BLaER1 (cell line): ENCODE data around the gene ARFGAP3.
A peak's percentile ranks its signal among the peaks of the same experiment; 100 is the strongest.

Experiments used
- H3K27ac ChIP-seq: shearing (Covaris generic); formaldehyde crosslinking; 2 replicates; pipeline ENCODE4 v1.8.1; 2022
- H3K27me3 ChIP-seq: shearing (Covaris generic); formaldehyde crosslinking; 2 replicates; pipeline ENCODE4 v1.8.1; 2022
- H3K36me3 ChIP-seq: shearing (Covaris generic); formaldehyde crosslinking; 2 replicates; pipeline ENCODE4 v1.8.1; 2022
- H3K4me1 ChIP-seq: shearing (Covaris generic); formaldehyde crosslinking; 2 replicates; pipeline ENCODE4 v1.8.1; 2022
- H3K4me2 ChIP-seq: shearing (Covaris generic); formaldehyde crosslinking; 2 replicates; pipeline ENCODE4 v1.8.1; 2022
- H3K4me3 ChIP-seq: shearing (Covaris generic); formaldehyde crosslinking; 2 replicates; pipeline ENCODE4 v1.8.1; 2022
- H3K9ac ChIP-seq: shearing (Covaris generic); formaldehyde crosslinking; 2 replicates; pipeline ENCODE4 v1.8.1; 2022
- H3K9me3 ChIP-seq: shearing (Covaris generic); formaldehyde crosslinking; 2 replicates; pipeline ENCODE4 v1.8.1; 2022
- H4K20me1 ChIP-seq: shearing (Covaris generic); formaldehyde crosslinking; 2 replicates; pipeline ENCODE4 v1.8.1; 2022
- Cebpa-rat ChIP-seq: shearing (Covaris generic); IDR thresholded peaks from 2 replicates; pipeline ENCODE4 v1.8.1; 2022

ARFGAP3 gene

DNA sequence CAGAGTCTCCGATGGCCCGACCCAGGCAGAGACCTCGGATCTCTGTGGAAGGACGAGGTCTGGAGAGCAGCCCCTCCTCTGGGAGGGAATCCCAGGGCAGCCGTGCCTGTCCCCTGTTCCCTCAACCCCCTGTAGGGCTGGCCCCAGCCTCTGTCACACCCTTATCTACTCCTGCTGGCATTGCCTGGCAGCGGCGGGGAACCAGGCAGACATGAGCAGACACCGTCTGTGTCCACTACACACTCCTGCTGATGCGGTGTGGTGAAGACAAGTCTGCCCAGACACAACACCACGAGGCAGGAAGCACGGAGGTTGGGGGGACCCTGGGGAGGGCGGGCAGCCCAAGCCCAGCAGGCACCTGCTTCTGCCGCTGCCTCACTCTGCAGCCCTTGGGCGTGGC lies 83.9 kb downstream of the ARFGAP3 start:
- Histone ChIP-seq H3K27ac (peak overlapping the region; percentile 67), H3K4me3 (no peak overlapping the region), H3K9me3 (no peaks in the 10 kb centered on the region), H3K4me2 (peak overlapping the region; percentile 85), H3K36me3 (no peaks in the 10 kb centered on the region), H3K9ac (peak overlapping the region; percentile 41; the same call in 1 of the 2 replicates), H3K4me1 (peaks cover 45% of the 10 kb centered on the region), H4K20me1 (no peaks in the 10 kb centered on the region), H3K27me3 (no peaks in the 10 kb centered on the region)
- no peak for TF ChIP-seq Cebpa-rat

GRCh38 chr22:42772647-42773046 lies 84.4 kb downstream of the ARFGAP3 start:
- H3K4me2 ChIP-seq, result peak overlapping the region; percentile 85
- H3K9ac ChIP-seq, result peak overlapping the region; percentile 41; the same call in 1 of the 2 replicates

GRCh38 chr22:42770941-42771647 lies 86.0 kb downstream of the ARFGAP3 start:
- Histone ChIP-seq H3K9ac (no peak overlapping the region), H3K27me3 (no peaks in the 10 kb centered on the region), H3K36me3 (no peaks in the 10 kb centered on the region), H4K20me1 (no peaks in the 10 kb centered on the region), H3K27ac (no peak overlapping the region), H3K4me1 (peaks cover 52% of the 10 kb centered on the region), H3K9me3 (no peaks in the 10 kb centered on the region), H3K4me2 (peak overlapping the region; percentile 75), H3K4me3 (no peak overlapping the region)
- no peak for TF ChIP-seq Cebpa-rat

More at GRCh38 chr22:42772647-42773046, 84.4 kb downstream of the ARFGAP3 start:
- no peaks in the 10 kb centered on the region for H3K27me3 ChIP-seq
- no peaks in the 10 kb centered on the region for H4K20me1 ChIP-seq
- no peak overlapping the region for H3K4me3 ChIP-seq
- peak overlapping the region; percentile 67 for H3K27ac ChIP-seq
- no peaks in the 10 kb centered on the region for H3K9me3 ChIP-seq
- no peak for TF ChIP-seq Cebpa-rat
- H3K36me3 ChIP-seq, result no peaks in the 10 kb centered on the region
- H3K4me1 ChIP-seq, result peaks cover 45% of the 10 kb centered on the region

GRCh38 chr22:42770448-42770726 lies 86.7 kb downstream of the ARFGAP3 start:
- Histone ChIP-seq H3K27ac (no peak overlapping the region), H3K4me1 (peaks cover 58% of the 10 kb centered on the region), H4K20me1 (no peaks in the 10 kb centered on the region), H3K4me3 (no peak overlapping the region), H3K9ac (no peak overlapping the region), H3K9me3 (no peaks in the 10 kb centered on the region), H3K36me3 (no peaks in the 10 kb centered on the region), H3K27me3 (no peaks in the 10 kb centered on the region), H3K4me2 (peak overlapping the region; percentile 75)
- TF ChIP-seq Cebpa-rat, result no peak

DNA sequence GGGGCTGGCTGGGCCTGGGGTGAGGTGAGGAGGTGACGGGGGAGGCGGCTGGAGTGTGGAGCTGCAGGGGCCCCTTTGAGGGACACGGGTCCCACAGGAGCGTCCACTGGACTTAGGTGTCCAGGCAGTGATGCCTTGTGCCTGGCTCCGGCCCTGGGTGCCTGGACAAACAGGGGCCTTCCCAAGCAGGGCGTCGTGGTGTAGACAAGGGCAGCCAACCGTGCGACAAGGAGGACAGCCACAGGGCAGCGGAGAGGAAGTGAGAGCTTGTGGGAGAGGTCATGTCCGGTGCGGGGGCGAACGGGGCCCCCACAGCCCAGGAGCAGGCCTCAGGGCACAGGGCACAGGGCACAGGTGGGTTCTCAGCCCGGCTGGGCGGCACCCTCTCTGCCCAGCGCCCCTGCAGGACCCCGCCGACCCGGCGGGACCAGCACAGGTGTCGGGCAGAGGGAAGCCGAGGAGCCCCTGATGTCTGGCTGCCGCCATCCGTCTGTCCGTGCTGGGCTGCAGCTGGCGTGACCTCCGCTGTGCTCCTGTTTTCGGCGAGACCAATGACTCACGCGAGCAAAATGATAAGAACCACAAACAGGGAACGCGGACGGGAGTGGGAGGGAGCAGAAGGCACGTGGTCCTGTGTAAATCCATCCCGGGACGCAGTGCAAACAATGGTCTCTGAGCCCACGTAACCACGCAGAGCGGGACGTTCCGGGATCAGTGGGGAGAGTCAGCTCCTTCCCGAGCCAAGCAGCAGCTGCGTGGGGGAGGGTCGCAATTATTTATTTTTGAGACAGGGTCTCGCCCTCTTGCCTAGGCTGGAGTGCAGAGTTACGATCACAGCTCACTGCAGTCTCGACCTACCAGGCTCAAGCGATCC lies 87.3 kb downstream of the ARFGAP3 start:
- TF ChIP-seq Cebpa-rat, result no peak
- H3K27me3 ChIP-seq, result no peaks in the 10 kb centered on the region
- no peak overlapping the region for H3K9ac ChIP-seq

DNA sequence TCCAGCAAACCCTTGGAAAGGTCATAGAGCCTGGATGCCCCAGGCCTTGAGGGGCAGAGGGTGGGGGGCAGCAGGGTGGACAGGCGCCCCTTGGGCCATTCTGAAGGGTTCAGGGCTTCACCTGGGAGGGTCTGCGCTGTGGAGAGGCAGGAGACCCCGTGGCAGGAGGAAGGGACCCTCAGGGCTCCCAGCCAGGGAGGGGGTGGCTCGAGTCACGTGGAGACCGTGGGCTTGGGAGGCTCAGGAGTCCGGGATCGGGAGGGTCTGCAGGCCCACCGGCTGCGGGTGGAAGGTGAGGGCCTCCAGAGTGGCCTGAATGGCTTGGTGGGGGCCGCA lies 87.9 kb downstream of the ARFGAP3 start:
- no peak for TF ChIP-seq Cebpa-rat
- Histone ChIP-seq H3K9ac (no peak overlapping the region), H3K4me1 (peaks cover 69% of the 10 kb centered on the region), H3K4me2 (peak overlapping the region; percentile 75), H3K27ac (peak overlapping the region; percentile 46; the same call in 1 of the 2 replicates), H3K27me3 (no peaks in the 10 kb centered on the region), H4K20me1 (no peaks in the 10 kb centered on the region), H3K36me3 (no peaks in the 10 kb centered on the region), H3K4me3 (no peak overlapping the region), H3K9me3 (no peaks in the 10 kb centered on the region)

More for the DNA sequence above, 87.3 kb downstream of the ARFGAP3 start:
- H3K4me1 ChIP-seq, result peaks cover 64% of the 10 kb centered on the region
- H3K36me3 ChIP-seq, result no peaks in the 10 kb centered on the region
- H3K4me3 ChIP-seq, result no peak overlapping the region
- H4K20me1 ChIP-seq, result no peaks in the 10 kb centered on the region
- no peaks in the 10 kb centered on the region for H3K9me3 ChIP-seq
- H3K27ac ChIP-seq, result peak overlapping the region; percentile 46; the same call in 1 of the 2 replicates
- peak overlapping the region; percentile 75 for H3K4me2 ChIP-seq

DNA sequence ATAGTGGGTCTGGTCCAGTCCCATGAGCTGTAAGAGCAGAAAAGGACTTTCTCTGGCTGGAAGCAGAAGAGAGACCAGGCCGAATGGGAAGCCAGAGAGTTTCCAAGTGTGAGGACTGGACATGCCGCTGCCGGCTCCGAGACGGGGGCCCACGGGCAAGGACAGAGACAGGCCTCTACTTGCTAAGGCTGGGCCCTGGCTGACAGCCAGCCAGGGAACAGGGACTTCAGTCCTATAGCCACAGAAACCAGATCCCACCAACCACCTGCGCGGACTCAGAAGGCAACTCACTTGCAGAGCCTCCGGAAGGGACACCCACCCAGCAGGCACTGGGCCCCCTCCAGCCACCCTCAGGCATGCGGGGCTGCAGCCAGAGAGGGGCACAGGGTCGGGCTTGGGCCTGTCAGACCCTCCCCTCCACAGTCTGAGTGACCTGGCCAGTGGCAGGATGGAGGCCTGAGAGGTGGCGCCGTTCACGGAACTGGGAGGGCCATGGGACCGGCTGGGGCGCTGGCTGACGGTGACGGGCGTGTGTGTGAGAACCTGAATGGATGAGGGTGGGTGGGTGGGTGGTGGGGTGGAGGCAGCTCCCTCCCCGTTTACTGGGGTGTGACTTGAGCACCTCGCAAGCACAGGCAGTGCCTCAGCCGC lies 88.6 kb downstream of the ARFGAP3 start:
- Histone ChIP-seq H4K20me1 (no peaks in the 10 kb centered on the region), H3K9me3 (no peaks in the 10 kb centered on the region), H3K27me3 (no peaks in the 10 kb centered on the region), H3K9ac (no peak overlapping the region), H3K4me3 (no peak overlapping the region), H3K4me1 (peaks cover 68% of the 10 kb centered on the region), H3K36me3 (no peaks in the 10 kb centered on the region), H3K4me2 (no peak overlapping the region), H3K27ac (no peak overlapping the region)
- no peak for TF ChIP-seq Cebpa-rat

GRCh38 chr22:42766860-42767259 lies 90.2 kb downstream of the ARFGAP3 start:
- H3K27ac ChIP-seq, result no peak overlapping the region
- H3K27me3 ChIP-seq, result no peaks in the 10 kb centered on the region
- no peak overlapping the region for H3K9ac ChIP-seq
- no peaks in the 10 kb centered on the region for H3K36me3 ChIP-seq
- H4K20me1 ChIP-seq, result no peaks in the 10 kb centered on the region
- peak overlapping the region; percentile 24; the same call in 1 of the 2 replicates for H3K4me2 ChIP-seq
- peaks cover 56% of the 10 kb centered on the region for H3K4me1 ChIP-seq
- no peaks in the 10 kb centered on the region for H3K9me3 ChIP-seq
- H3K4me3 ChIP-seq, result no peak overlapping the region
- TF ChIP-seq Cebpa-rat, result no peak

- H3K4me1 ChIP-seq, result peaks cover 49% of the 10 kb centered on the region
- no peak for TF ChIP-seq Cebpa-rat
- H3K9ac ChIP-seq, result no peak overlapping the region
- no peak overlapping the region for H3K4me3 ChIP-seq
- peak overlapping the region; percentile 17 for H3K4me2 ChIP-seq
- H3K9me3 ChIP-seq, result no peaks in the 10 kb centered on the region
- no peaks in the 10 kb centered on the region for H3K36me3 ChIP-seq
- no peak overlapping the region for H3K27ac ChIP-seq
- no peaks in the 10 kb centered on the region for H3K27me3 ChIP-seq
- no peaks in the 10 kb centered on the region for H4K20me1 ChIP-seq
Measured at GRCh38 chr22:42764895-42765363, 92.1 kb downstream of the ARFGAP3 start.
